ENCODE data around the gene ASB13. TPM values are rescaled to one million over a fixed set of nuclear protein-coding genes. Genes with fewer than 3 reads are reported as not detected.

The ASB13 gene
- total and polyA plus RNA-seq, 2 donors (not counting 1 experiment from before 2014, with no cell fraction given) = 2.5 to 4.4 TPM

- Histone ChIP-seq H4K20me1 (ENCODE audit: control insufficient read depth, insufficient read depth, low read length, poor library complexity, severe bottlenecking) (no peaks in the 10 kb centered on the region), H2AFZ (ENCODE audit: insufficient read depth, low read depth, low read length, poor library complexity, severe bottlenecking) (no peak overlapping the region), H3K4me3 (ENCODE audit: control extremely low read depth in 1 of 5, extremely low read depth in 1 of 5, insufficient read depth in 1 of 5, low read depth in 2 of 5, low read length in 4 of 5) (no peak overlapping the region), H3K27me3 (replicated peaks in 1 of 4; ENCODE audit: control extremely low read depth in 1 of 4, control insufficient read depth in 3 of 4, insufficient read depth in 4 of 4, low read length in 3 of 4) (no peaks in the 10 kb centered on the region), H3K27ac (ENCODE audit: low read length in 2 of 2) (no peak overlapping the region), H3K9me3 (ENCODE audit: control extremely low read depth in 1 of 3, control insufficient read depth in 2 of 3, insufficient read depth in 1 of 3, low read length in 2 of 3) (no peaks in the 10 kb centered on the region), H3K36me3 (replicated peaks in 1 of 2; ENCODE audit: control extremely low read depth in 1 of 2, control insufficient read depth in 1 of 2, extremely low read depth in 1 of 2, insufficient read depth in 2 of 2, low read length in 1 of 2) (peaks cover 0 to 2% of the 10 kb centered on the region in 2 experiments), H3K4me2 (replicated peaks; ENCODE audit: low read depth, low read length, poor library complexity, severe bottlenecking) (no peak overlapping the region), H3K9ac (ENCODE audit: low read length) (no peak overlapping the region), H3K4me1 (ENCODE audit: control insufficient read depth in 2 of 2, insufficient read depth in 2 of 2, low read length in 2 of 2) (no peaks in the 10 kb centered on the region), H3K79me2 (ENCODE audit: control insufficient read depth, insufficient read depth, low read length) (no peaks in the 10 kb centered on the region)
- no peak for TF ChIP-seq CTCF (IDR thresholded peaks at IDR 0.05)
- no peak for TF ChIP-seq EZH2 (IDR thresholded peaks at IDR 0.05; ENCODE audit: borderline replicate concordance, insufficient read depth, low read depth, low read length, poor library complexity, severe bottlenecking)
- H3K27ac Mint-ChIP-seq = no peak overlapping the region
- 100% methylated on average over 3 of the region's 10 CpGs for WGBS (ENCODE audit: insufficient coverage)
- ATAC-seq (ENCODE audit: low read depth) (no peak), DNase-seq (no peak)
- ChIA-PET CTCF (interaction anchor here (0.6 to 1.2 kb wide), 2 partner anchors 13 to 16 kb away, joined by 3 to 4 read pairs; no protein-coding TSS in a partner anchor), POLR2A (no interaction called here)
- no peaks in the 10 kb centered on the region for H3K4me1 Mint-ChIP-seq
- no peaks in the 10 kb centered on the region for H3K9me3 Mint-ChIP-seq (ENCODE audit: insufficient read depth)
- no peaks in the 10 kb centered on the region for H3K27me3 Mint-ChIP-seq
- no peak overlapping the region for H3K4me3 Mint-ChIP-seq
- intact Hi-C loops (cut with micrococcal nuclease) = loop anchor here (10.0 kb wide), 1 partner anchor 86 kb away; no protein-coding TSS in a partner anchor
Observed at GRCh38 chr10:5638494-5638893, 27.9 kb downstream of the ASB13 start.

- intact Hi-C loops (cut with micrococcal nuclease) = loop anchor here (10.0 kb wide), 1 partner anchor 90 kb away; no protein-coding TSS in a partner anchor
- Mint-ChIP-seq H3K4me1 (peaks cover under 1% of the 10 kb centered on the region), H3K4me3 (no peak overlapping the region), H3K27me3 (no peaks in the 10 kb centered on the region), H3K9me3 (ENCODE audit: insufficient read depth) (no peaks in the 10 kb centered on the region), H3K27ac (no peak overlapping the region)
- Histone ChIP-seq H3K79me2 (ENCODE audit: control insufficient read depth, insufficient read depth, low read length) (no peaks in the 10 kb centered on the region), H3K9ac (ENCODE audit: low read length) (no peak overlapping the region), H3K36me3 (replicated peaks in 1 of 2; ENCODE audit: control extremely low read depth in 1 of 2, control insufficient read depth in 1 of 2, extremely low read depth in 1 of 2, insufficient read depth in 2 of 2, low read length in 1 of 2) (no peaks in the 10 kb centered on the region), H4K20me1 (ENCODE audit: control insufficient read depth, insufficient read depth, low read length, poor library complexity, severe bottlenecking) (no peaks in the 10 kb centered on the region), H3K4me1 (ENCODE audit: control insufficient read depth in 2 of 2, insufficient read depth in 2 of 2, low read length in 2 of 2) (peaks cover 0 to 3% of the 10 kb centered on the region in 2 donors), H3K4me2 (replicated peaks; ENCODE audit: low read depth, low read length, poor library complexity, severe bottlenecking) (no peak overlapping the region), H3K27me3 (replicated peaks in 1 of 4; ENCODE audit: control extremely low read depth in 1 of 4, control insufficient read depth in 3 of 4, insufficient read depth in 4 of 4, low read length in 3 of 4) (no peaks in the 10 kb centered on the region), H3K27ac (ENCODE audit: low read length in 2 of 2) (no peak overlapping the region), H3K9me3 (ENCODE audit: control extremely low read depth in 1 of 3, control insufficient read depth in 2 of 3, insufficient read depth in 1 of 3, low read length in 2 of 3) (no peaks in the 10 kb centered on the region), H3K4me3 (ENCODE audit: control extremely low read depth in 1 of 5, extremely low read depth in 1 of 5, insufficient read depth in 1 of 5, low read depth in 2 of 5, low read length in 4 of 5) (no peak overlapping the region), H2AFZ (ENCODE audit: insufficient read depth, low read depth, low read length, poor library complexity, severe bottlenecking) (no peak overlapping the region)
- ChIA-PET CTCF (no interaction called here), POLR2A (no interaction called here)
- TF ChIP-seq EZH2 (IDR thresholded peaks at IDR 0.05; ENCODE audit: borderline replicate concordance, insufficient read depth, low read depth, low read length, poor library complexity, severe bottlenecking) (no peak), CTCF (IDR thresholded peaks at IDR 0.05) (no peak)
- WGBS (ENCODE audit: insufficient coverage) = 97% methylated on average over 7 of the region's 7 CpGs
- DNase-seq = no peak
- no peak for ATAC-seq (ENCODE audit: low read depth)
Observed at GRCh38 chr10:5634918-5635317, 31.5 kb downstream of the ASB13 start.
